Ascending aorta (tissue), 2 donors: ENCODE measurements around the gene ZFHX2. TPM values are rescaled to one million over a fixed set of nuclear protein-coding genes. Genes with fewer than 3 reads are reported as not detected.

ENCODE experiments used
- DNase-seq, 2 donors: peaks; one replicate each; pipeline ENCODE4 v3.0.0-alpha.2; 2019; ENCODE audit warnings: low spot score in 2 of 2
- H3K27ac ChIP-seq, 2 donors: fragments of 200-600 bp; sonication (generic); one replicate each; pipeline ENCODE4 v1.5.1; 2016 to 2017; ENCODE audit warnings: mild to moderate bottlenecking in 1 of 2
- H3K27me3 ChIP-seq: fragments of 200-600 bp; sonication (generic); one replicate; pipeline ENCODE4 v1.5.1; 2017
- H3K36me3 ChIP-seq, 2 donors: fragments of 200-600 bp; sonication (generic); one replicate each; pipeline ENCODE4 v1.5.1; 2016
- H3K4me1 ChIP-seq, 2 donors: fragments of 200-600 bp; sonication (generic); one replicate each; pipeline ENCODE4 v1.5.1; 2016 to 2017; ENCODE audit warnings: mild to moderate bottlenecking in 1 of 2
- H3K4me3 ChIP-seq, 2 donors: fragments of 200-600 bp; sonication (generic); one replicate each; pipeline ENCODE4 v1.5.1; 2016 to 2017; ENCODE audit warnings: mild to moderate bottlenecking in 1 of 2
- H3K9me3 ChIP-seq, 2 donors: fragments of 200-600 bp; sonication (generic); one replicate each; pipeline ENCODE4 v1.5.1; 2016
- intact Hi-C: fragments of 100-400 bp; cut with DNase I; formaldehyde crosslinking; loops from one replicate; pipeline ENCODE4 v1.15.1; 2023
- total RNA-seq: library from RNA; depleted of rRNA; stranded (reverse); fragments of >200 nt; gene quantifications from one replicate; pipeline ENCODE4 v1.1.0, GENCODE V29; 2016
- TF ChIP-seq, protein P1 (sequence below), 3 experiments: fragments of 200-600 bp in 2 of 3; fragments of 450-650 bp in 1 of 3; sonication (generic) in 2 of 3; IDR thresholded peaks; one replicate each; pipeline ENCODE4 v1.5.1; 2016 to 2019; ENCODE audit warnings: antibody characterized with exemption in 3 of 3, mild to moderate bottlenecking in 1 of 3, moderate library complexity in 1 of 3

The ZFHX2 gene
- total RNA-seq, 1 donor from 2014 or later: 1.3 TPM

DNA sequence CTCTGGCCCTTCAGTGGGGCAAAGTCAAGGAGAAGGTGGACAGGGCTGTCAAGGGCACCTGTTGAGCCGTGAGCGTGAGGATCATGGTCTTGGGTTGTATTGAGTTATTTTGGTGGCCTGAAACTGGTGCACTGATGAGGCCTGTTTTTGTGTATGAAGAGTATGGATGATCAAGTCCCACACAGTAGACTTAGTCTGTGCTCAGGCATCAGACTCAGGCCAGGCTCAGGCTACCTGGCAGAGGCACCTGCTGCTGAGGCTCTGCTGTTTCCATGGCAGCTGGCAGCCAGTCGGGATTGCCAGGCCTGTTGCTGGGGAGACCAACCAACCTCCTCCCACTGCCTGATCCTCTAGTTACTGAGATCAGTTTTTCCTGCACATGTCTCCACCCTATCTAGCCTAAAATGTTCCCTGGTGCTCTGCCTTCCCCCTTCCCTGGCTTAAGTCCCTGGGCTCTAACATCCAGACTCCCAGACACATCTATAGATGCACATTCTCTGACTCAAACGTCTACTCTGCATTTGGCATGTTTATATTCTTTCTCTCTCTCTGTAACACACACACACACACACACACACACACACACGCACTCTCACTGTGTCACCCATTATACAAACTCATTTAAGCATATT, 21.9 kb upstream of the ZFHX2 start:
- intact Hi-C loops: no loop called here
- Histone ChIP-seq H3K4me1 (peaks cover 3 to 4% of the 10 kb centered on the region in 2 donors), H3K27ac (no peak overlapping the region), H3K27me3 (peaks cover 26% of the 10 kb centered on the region), H3K9me3 (no peaks in the 10 kb centered on the region), H3K36me3 (no peaks in the 10 kb centered on the region), H3K4me3 (no peak overlapping the region)
- TF ChIP-seq, protein P1, sequence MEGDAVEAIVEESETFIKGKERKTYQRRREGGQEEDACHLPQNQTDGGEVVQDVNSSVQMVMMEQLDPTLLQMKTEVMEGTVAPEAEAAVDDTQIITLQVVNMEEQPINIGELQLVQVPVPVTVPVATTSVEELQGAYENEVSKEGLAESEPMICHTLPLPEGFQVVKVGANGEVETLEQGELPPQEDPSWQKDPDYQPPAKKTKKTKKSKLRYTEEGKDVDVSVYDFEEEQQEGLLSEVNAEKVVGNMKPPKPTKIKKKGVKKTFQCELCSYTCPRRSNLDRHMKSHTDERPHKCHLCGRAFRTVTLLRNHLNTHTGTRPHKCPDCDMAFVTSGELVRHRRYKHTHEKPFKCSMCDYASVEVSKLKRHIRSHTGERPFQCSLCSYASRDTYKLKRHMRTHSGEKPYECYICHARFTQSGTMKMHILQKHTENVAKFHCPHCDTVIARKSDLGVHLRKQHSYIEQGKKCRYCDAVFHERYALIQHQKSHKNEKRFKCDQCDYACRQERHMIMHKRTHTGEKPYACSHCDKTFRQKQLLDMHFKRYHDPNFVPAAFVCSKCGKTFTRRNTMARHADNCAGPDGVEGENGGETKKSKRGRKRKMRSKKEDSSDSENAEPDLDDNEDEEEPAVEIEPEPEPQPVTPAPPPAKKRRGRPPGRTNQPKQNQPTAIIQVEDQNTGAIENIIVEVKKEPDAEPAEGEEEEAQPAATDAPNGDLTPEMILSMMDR (IDR thresholded peaks at IDR 0.05): no peak
- no peak for DNase-seq

GRCh38 chr14:23572836-23573235, 21.3 kb upstream of the ZFHX2 start:
- Histone ChIP-seq H3K4me1 (peaks cover 3 to 4% of the 10 kb centered on the region in 2 donors), H3K27me3 (peaks cover 24% of the 10 kb centered on the region), H3K36me3 (no peaks in the 10 kb centered on the region), H3K9me3 (no peaks in the 10 kb centered on the region), H3K27ac (no peak overlapping the region), H3K4me3 (no peak overlapping the region)
- TF ChIP-seq, protein P1 (IDR thresholded peaks at IDR 0.05): no peak
- DNase-seq: peak in 1 of 2 donors; percentile 62
- intact Hi-C loops: no loop called here

GRCh38 chr14:23572524-23572828, 20.9 kb upstream of the ZFHX2 start:
- H3K27me3 ChIP-seq: peaks cover 21% of the 10 kb centered on the region
- intact Hi-C loops: no loop called here
- no peak overlapping the region for H3K4me3 ChIP-seq
- H3K4me1 ChIP-seq: peaks cover 4 to 6% of the 10 kb centered on the region in 2 donors
- no peaks in the 10 kb centered on the region for H3K36me3 ChIP-seq
- no peaks in the 10 kb centered on the region for H3K9me3 ChIP-seq
- H3K27ac ChIP-seq: no peak overlapping the region
- no peak for DNase-seq
- TF ChIP-seq, protein P1 (IDR thresholded peaks at IDR 0.05): no peak

- TF ChIP-seq, protein P1 (IDR thresholded peaks at IDR 0.05): no peak
- intact Hi-C loops: no loop called here
- Histone ChIP-seq H3K27ac (no peak overlapping the region), H3K4me3 (no peak overlapping the region), H3K4me1 (peaks cover 0 to 3% of the 10 kb centered on the region in 2 donors), H3K36me3 (no peaks in the 10 kb centered on the region), H3K9me3 (no peaks in the 10 kb centered on the region), H3K27me3 (peaks cover 16% of the 10 kb centered on the region)
- no peak for DNase-seq
Measured at GRCh38 chr14:23571701-23572523, 20.3 kb upstream of the ZFHX2 start.

DNA sequence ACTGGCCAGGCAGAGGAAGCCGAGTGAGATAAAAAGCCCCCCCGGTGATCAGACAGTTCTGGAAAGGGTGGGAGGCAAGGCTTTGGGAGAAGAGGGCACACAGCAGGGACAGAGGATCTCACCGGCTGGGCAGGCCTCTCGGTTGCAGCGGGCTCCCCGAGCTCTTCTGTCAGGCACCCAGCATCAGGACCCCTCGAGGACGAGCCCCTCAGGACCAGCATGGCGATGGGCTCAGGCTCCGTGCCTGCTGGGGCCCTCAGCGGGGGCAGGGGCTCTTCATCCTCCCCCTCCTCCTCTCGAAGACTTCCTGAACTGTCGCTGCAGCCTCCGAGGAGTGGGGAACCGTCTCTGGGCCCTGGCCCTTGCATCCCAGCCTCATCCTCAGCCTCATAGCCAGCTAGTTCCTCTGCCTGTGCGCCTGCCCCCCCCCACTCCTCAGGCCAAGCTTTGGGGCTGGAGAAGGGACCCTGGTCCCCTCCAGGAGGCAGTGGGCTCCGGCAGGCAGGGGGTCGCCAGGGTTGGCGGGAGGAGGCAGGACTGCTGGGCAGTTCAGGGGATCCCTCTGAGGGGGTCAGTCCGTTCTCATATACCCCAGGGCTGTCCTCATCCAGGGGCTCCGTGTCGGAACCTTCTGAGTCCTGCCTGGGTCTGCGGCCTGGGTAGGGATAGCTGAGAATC, 19.4 kb upstream of the ZFHX2 start:
- no peaks in the 10 kb centered on the region for H3K9me3 ChIP-seq
- no peak overlapping the region for H3K27ac ChIP-seq
- H3K27me3 ChIP-seq: peaks cover 10% of the 10 kb centered on the region
- H3K4me1 ChIP-seq: peaks cover 0 to 8% of the 10 kb centered on the region in 2 donors
- no peak for DNase-seq
- TF ChIP-seq, protein P1 (IDR thresholded peaks at IDR 0.05): no peak
- H3K4me3 ChIP-seq: no peak overlapping the region
- H3K36me3 ChIP-seq: no peaks in the 10 kb centered on the region
- intact Hi-C loops: no loop called here
